Endothelial cell of umbilical vein (primary cell): Measurements from ENCODE around the gene OR2T1. TPM values are rescaled to one million over a fixed set of nuclear protein-coding genes. Genes with fewer than 3 reads are reported as not detected.
"Not testable (repeated sequence)": the region's sequence is repeated elsewhere in the genome, so short reads cannot be mapped to it uniquely, and the experiment has no call there.

Experiments used
- BruUV-seq: library from RNA; stranded (reverse); fragments of 400-500 nt; replicated peaks from 2 replicates; lab custom pipeline; 2021; lab: Mats Ljungman, UMichigan
- CTCF ChIA-PET: fragments of 300-600, 350-600 bp; sonication (Branson Sonifier 250); formaldehyde crosslinking; loops from one replicate; lab custom pipeline; 2021; ENCODE audit warnings: antibody characterized with exemption, inconsistent platforms; lab: Charles Lee
- POLR2A ChIA-PET: fragments of 300-600, 350-600 bp; sonication (Branson Sonifier 250); formaldehyde crosslinking; loops from one replicate; lab custom pipeline; 2021; ENCODE audit warnings: antibody characterized with exemption, inconsistent platforms; lab: Charles Lee
- DNase-seq: peaks from one replicate; pipeline ENCODE4 v3.0.0-alpha.2; 2011; ENCODE audit warnings: low read depth, low spot score
- FAIRE-seq: peaks from 2 replicates; lab custom pipeline; 2011; peaks lifted over from hg19 to GRCh38; lab: Jason Lieb, UNC
- H2AFZ ChIP-seq: 2 replicates; pipeline ENCODE4 v1.6.0; 2012; ENCODE audit warnings: low read depth, low read length, control low read depth, inconsistent platforms
- H3K27ac ChIP-seq: 2 replicates; pipeline ENCODE4 v1.5.1; 2011; ENCODE audit warnings: low read depth, mild to moderate bottlenecking, control low read depth, low read length, moderate library complexity; ENCODE audit not compliant: insufficient read depth
- H3K27me3 ChIP-seq, 2 experiments: 2 replicates each; pipeline versions ENCODE4 v1.6.0 to v1.6.1; 2011; ENCODE audit warnings: low read length in 2 of 2, mixed read lengths in 1 of 2; ENCODE audit not compliant: control insufficient read depth in 2 of 2, insufficient read depth in 2 of 2
- H3K36me3 ChIP-seq, 2 experiments: 2 replicates in 1 of 2; 3 replicates in 1 of 2; pipeline ENCODE4 v1.5.1; 2011; ENCODE audit warnings: low read length in 2 of 2, mild to moderate bottlenecking in 1 of 2, moderate library complexity in 1 of 2; ENCODE audit not compliant: control insufficient read depth in 2 of 2, insufficient read depth in 2 of 2; ENCODE audit errors: extremely low read depth in 1 of 2
- H3K4me1 ChIP-seq: 3 replicates; pipeline ENCODE4 v1.5.1; 2011; ENCODE audit warnings: mild to moderate bottlenecking, low read length; ENCODE audit not compliant: control insufficient read depth, insufficient read depth; ENCODE audit errors: extremely low read depth
- H3K4me2 ChIP-seq: 2 replicates; pipeline ENCODE4 v1.6.1; 2011; ENCODE audit warnings: low read length, control low read depth, mixed read lengths; ENCODE audit not compliant: insufficient read depth
- H3K4me3 ChIP-seq, 3 experiments: fragments of 200-600 bp in 1 of 3; sonication (generic), shearing (Covaris generic) in 1 of 3; replicated peaks in 1 of 3; 2 replicates each; pipeline ENCODE4 v1.5.1; 2011 to 2016; ENCODE audit warnings: control low read depth in 3 of 3, low read length in 3 of 3, mild to moderate bottlenecking in 2 of 3, inconsistent platforms in 1 of 3, low read depth in 1 of 3, moderate library complexity in 1 of 3; ENCODE audit not compliant: insufficient read depth in 1 of 3
- H3K79me2 ChIP-seq: 2 replicates; pipeline ENCODE4 v1.6.0; 2012; ENCODE audit warnings: low read length, inconsistent platforms; ENCODE audit not compliant: control insufficient read depth, insufficient read depth
- H3K9ac ChIP-seq: replicated peaks from 2 replicates; pipeline ENCODE3; 2011; ENCODE audit warnings: low read length, control low read depth; ENCODE audit not compliant: insufficient read depth; ENCODE audit errors: extremely low read depth
- H3K9me1 ChIP-seq: replicated peaks from 3 replicates; pipeline ENCODE4 v1.6.0; 2011; ENCODE audit warnings: mild to moderate bottlenecking, low read length; ENCODE audit not compliant: control insufficient read depth, insufficient read depth; ENCODE audit errors: extremely low read depth
- H3K9me3 ChIP-seq: replicated peaks from 2 replicates; pipeline ENCODE4 v1.5.1; 2012; ENCODE audit warnings: low read length, inconsistent platforms; ENCODE audit not compliant: control insufficient read depth, insufficient read depth
- H4K20me1 ChIP-seq: replicated peaks from 2 replicates; pipeline ENCODE3; 2011; ENCODE audit warnings: mild to moderate bottlenecking, low read length; ENCODE audit not compliant: control insufficient read depth, insufficient read depth; ENCODE audit errors: extremely low read depth
- dilution Hi-C: fragments of 300-500 bp; cut with MboI; formaldehyde crosslinking; loops from one replicate; pipeline ENCODE4 v1.15.0; 2019; ENCODE audit warnings: low sequenced_read_pairs; ENCODE audit not compliant: extremely low pct_ligation_motif_present
- intact Hi-C: fragments of 100-400 bp; cut with micrococcal nuclease; formaldehyde crosslinking; loops from one replicate; pipeline ENCODE4 v1.10.0; 2022
- polyA plus RNA-seq, 4 experiments: library from polyadenylated mRNA; depleted of rRNA in 3 of 4; stranded (reverse) in 3 of 4; unstranded in 1 of 4; fragments of >200 nt; gene quantifications; 2 replicates each; pipeline versions ENCODE4 v1.2.1 to v1.2.3, GENCODE V29; 2011 to 2012; ENCODE audit warnings: missing spikeins in 1 of 4
- total RNA-seq: library from RNA; stranded (reverse); gene quantifications from 2 replicates; pipeline ENCODE4 v1.2.3, GENCODE V29; 2021

OR2T1 gene
- total and polyA plus RNA-seq, 2 donors (not counting 3 experiments of a cell fraction or from before 2014, with no cell fraction given), result not detected

GRCh38 chr1:248427526-248428191, 24.8 kb downstream of the OR2T1 start:
- H3K9me3 ChIP-seq, H3K9ac ChIP-seq, BruUV-seq, H3K9me1 ChIP-seq, H3K27ac ChIP-seq, H2AFZ ChIP-seq, POLR2A ChIA-PET, H3K36me3 ChIP-seq, H3K27me3 ChIP-seq, H3K4me1 ChIP-seq, H3K4me3 ChIP-seq, dilution Hi-C loops, H3K79me2 ChIP-seq, H3K4me2 ChIP-seq, FAIRE-seq, DNase-seq, CTCF ChIA-PET, intact Hi-C loops, H4K20me1 ChIP-seq: not testable (repeated sequence)

- dilution Hi-C loops, H3K4me3 ChIP-seq, FAIRE-seq, H3K9me3 ChIP-seq, H3K36me3 ChIP-seq, H2AFZ ChIP-seq, CTCF ChIA-PET, H4K20me1 ChIP-seq, H3K27ac ChIP-seq, H3K4me1 ChIP-seq, H3K4me2 ChIP-seq, H3K9me1 ChIP-seq, DNase-seq, intact Hi-C loops, H3K9ac ChIP-seq, BruUV-seq, POLR2A ChIA-PET, H3K79me2 ChIP-seq, H3K27me3 ChIP-seq: not testable (repeated sequence)
These were observed 25.3 kb downstream of the OR2T1 start for GRCh38 chr1:248428192-248428533.

DNA sequence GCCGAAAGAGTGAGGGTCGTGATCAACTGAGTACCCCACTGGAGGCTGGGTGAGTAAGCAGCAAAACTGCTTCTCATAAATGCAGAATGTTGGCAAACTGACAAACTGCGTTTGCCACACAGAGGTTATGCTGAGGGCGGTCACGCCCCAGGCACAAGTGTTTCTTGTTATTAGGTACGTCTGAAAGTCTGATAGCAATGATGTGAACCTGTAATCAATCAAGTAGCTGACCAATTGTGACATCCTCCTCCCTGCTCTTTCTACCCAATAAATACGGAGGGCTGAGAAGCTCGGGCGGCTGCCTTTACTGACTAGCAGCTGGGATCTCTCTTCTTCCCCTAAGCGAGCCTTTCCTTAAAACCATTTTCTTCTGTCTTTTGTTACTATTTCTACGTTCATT, 28.8 kb downstream of the OR2T1 start:
- BruUV-seq, H3K9me1 ChIP-seq, H3K79me2 ChIP-seq, H3K4me2 ChIP-seq, H4K20me1 ChIP-seq, H3K27ac ChIP-seq, POLR2A ChIA-PET, CTCF ChIA-PET, H3K4me1 ChIP-seq, H2AFZ ChIP-seq, H3K27me3 ChIP-seq, DNase-seq, H3K36me3 ChIP-seq, dilution Hi-C loops, H3K9me3 ChIP-seq, intact Hi-C loops, FAIRE-seq, H3K4me3 ChIP-seq, H3K9ac ChIP-seq: not testable (repeated sequence)

DNA sequence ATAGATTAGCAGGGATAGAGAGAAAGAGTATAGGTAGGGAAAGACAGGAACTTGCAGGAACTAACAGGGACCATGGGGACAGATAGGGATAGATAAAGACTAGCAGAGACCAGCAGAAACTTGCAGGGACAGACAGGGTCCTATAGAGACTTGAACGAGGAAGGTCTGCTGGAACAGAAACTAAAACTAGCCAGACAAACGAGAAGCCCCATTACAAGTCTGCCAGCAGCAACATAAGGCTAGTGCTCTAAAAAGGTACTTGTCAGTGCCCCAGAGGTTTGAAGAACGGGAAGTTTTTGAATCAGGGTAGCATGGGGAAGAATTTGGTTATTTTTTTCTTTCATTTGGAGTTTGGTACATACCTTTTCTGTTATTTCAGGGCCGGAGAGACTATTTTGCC, 29.4 kb downstream of the OR2T1 start:
- H2AFZ ChIP-seq, H3K36me3 ChIP-seq, H3K9ac ChIP-seq, H4K20me1 ChIP-seq, intact Hi-C loops, DNase-seq, H3K9me1 ChIP-seq, H3K4me2 ChIP-seq, H3K27ac ChIP-seq, FAIRE-seq, CTCF ChIA-PET, H3K9me3 ChIP-seq, BruUV-seq, H3K27me3 ChIP-seq, dilution Hi-C loops, H3K79me2 ChIP-seq, H3K4me1 ChIP-seq, H3K4me3 ChIP-seq, POLR2A ChIA-PET: not testable (repeated sequence)
